HUES6 (cell line): ENCODE measurements around the gene SLC25A53.

Experiments used
- H3K27ac ChIP-seq: 2 replicates; pipeline ENCODE4 v1.7.0; 2013; ENCODE audit warnings: low read depth, mild to moderate bottlenecking, low read length, inconsistent platforms
- H3K27me3 ChIP-seq: 2 replicates; pipeline ENCODE4 v1.6.1; 2013; ENCODE audit warnings: low read length; ENCODE audit not compliant: control insufficient read depth, insufficient read depth
- H3K36me3 ChIP-seq: 2 replicates; pipeline ENCODE4 v1.6.1; 2013; ENCODE audit warnings: low read length; ENCODE audit not compliant: control insufficient read depth, insufficient read depth
- H3K4me1 ChIP-seq: 2 replicates; pipeline ENCODE4 v1.6.1; 2013; ENCODE audit warnings: low read length; ENCODE audit not compliant: control insufficient read depth, insufficient read depth
- H3K4me3 ChIP-seq: 2 replicates; pipeline ENCODE4 v1.5.1; 2013; ENCODE audit warnings: low read depth, low read length
- H3K9ac ChIP-seq: one replicate; pipeline ENCODE4 v1.6.1; 2013; ENCODE audit warnings: mild to moderate bottlenecking, low read length
- H3K9me3 ChIP-seq: 2 replicates; pipeline ENCODE4 v1.6.1; 2013; ENCODE audit warnings: low read depth, low read length; ENCODE audit not compliant: control insufficient read depth, insufficient read depth

SLC25A53 gene

GRCh38 chrX:104172121-104172520 is 15.3 kb upstream of the SLC25A53 start:
- Histone ChIP-seq H3K27ac (no peak overlapping the region), H3K36me3 (peaks cover 21% of the 10 kb centered on the region), H3K9ac (no peak overlapping the region), H3K9me3 (no peaks in the 10 kb centered on the region), H3K27me3 (no peaks in the 10 kb centered on the region; the same call in 1 of the 2 replicates), H3K4me3 (no peak overlapping the region), H3K4me1 (no peaks in the 10 kb centered on the region; the same call in 1 of the 2 replicates)

DNA sequence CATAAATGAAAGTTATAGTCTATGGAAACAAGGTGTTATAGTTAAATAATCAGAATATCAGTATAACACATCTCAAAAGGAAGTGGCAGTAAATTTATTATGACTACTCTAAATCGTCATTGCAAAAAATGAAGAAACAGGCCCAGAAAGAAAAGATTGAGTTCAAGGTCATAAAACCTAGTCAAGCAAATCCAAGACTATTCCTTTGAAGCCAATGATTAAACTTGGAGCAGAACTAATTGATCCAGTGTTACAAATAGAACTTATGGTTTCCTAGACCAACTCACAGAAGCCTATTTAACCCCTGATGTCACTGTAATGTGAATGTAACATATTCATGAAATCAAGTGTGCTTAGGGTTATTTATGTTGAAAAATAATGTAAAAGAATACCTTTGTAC is 11.3 kb upstream of the SLC25A53 start:
- H3K9me3 ChIP-seq = no peaks in the 10 kb centered on the region
- peak overlapping the region; percentile 96 for H3K4me3 ChIP-seq

GRCh38 chrX:104166735-104167436 is 10.1 kb upstream of the SLC25A53 start:
- H3K4me1 ChIP-seq = peaks cover 4% of the 10 kb centered on the region
- peak overlapping the region; percentile 9; the same call in 1 of the 2 replicates for H3K27ac ChIP-seq
- H3K9ac ChIP-seq = peak overlapping the region; percentile 86

More for the DNA sequence above, 11.3 kb upstream of the SLC25A53 start:
- no peak overlapping the region for H3K27ac ChIP-seq
- no peak overlapping the region for H3K9ac ChIP-seq
- peaks cover 4% of the 10 kb centered on the region for H3K4me1 ChIP-seq
- H3K36me3 ChIP-seq = peaks cover 10% of the 10 kb centered on the region
- H3K27me3 ChIP-seq = no peaks in the 10 kb centered on the region; the same call in 1 of the 2 replicates

DNA sequence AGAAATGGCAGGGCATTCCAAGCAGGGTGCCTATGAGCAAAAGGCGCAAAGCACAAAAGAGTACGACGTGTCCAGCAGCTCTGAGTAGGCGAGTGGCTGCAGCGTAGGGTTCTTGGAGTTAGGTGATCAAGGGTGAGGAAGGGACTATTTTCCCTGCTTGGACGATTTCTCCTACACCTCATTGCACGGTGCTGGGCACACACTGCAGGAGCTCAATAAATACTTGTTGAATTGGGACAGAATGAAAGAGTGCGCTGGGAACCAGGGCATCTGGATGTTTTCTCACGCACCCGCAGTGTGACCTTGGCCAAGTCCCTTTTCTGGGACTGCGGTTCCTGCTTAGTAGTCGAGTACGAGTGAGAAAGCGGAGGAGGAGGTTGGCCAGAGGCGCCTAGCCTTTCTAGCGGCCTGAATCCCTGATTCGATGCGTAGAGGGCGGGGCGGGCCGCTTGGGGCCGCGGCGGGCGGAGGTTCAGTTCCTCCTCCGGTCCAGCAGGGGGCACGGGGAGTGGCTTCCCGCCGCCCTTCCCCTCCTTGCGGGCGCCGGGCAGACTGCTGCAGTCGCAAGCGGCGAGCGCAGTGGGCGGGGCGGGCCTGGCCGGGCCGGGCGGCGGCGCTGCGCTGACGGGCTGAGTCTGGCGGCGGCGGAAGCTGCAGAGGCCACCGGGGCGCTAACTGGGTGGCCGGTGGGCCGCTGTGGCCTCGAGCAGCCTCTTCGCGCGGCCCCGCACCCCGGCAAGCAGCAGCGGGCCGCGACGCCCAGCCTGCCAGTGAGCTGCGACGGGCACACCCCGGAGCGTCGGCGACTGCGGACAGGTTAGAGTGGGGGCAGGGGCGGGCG is 9.3 kb upstream of the SLC25A53 start, which contains the start of gene FAM199X:
FAM199X (plus strand) TSS at position 560 of the 841 bp plus-strand sequence. CDS start 333 bp downstream, outside the sequence.
- Histone ChIP-seq H3K4me3 (peak within 1 kb of the TSS; percentile 96), H3K36me3 (peaks cover 8% of the 10 kb centered on the region; the same call in 1 of the 2 replicates), H3K9me3 (no peaks in the 10 kb centered on the region), H3K27ac (peak within 1 kb of the TSS; percentile 9; the same call in 1 of the 2 replicates), H3K9ac (peak within 1 kb of the TSS; percentile 86), H3K27me3 (no peaks in the 10 kb centered on the region; the same call in 1 of the 2 replicates), H3K4me1 (peaks cover 4% of the 10 kb centered on the region)

More at GRCh38 chrX:104166735-104167436, 10.1 kb upstream of the SLC25A53 start:
- Histone ChIP-seq H3K27me3 (no peaks in the 10 kb centered on the region; the same call in 1 of the 2 replicates), H3K4me3 (peak overlapping the region; percentile 96), H3K36me3 (peaks cover 8% of the 10 kb centered on the region; the same call in 1 of the 2 replicates), H3K9me3 (no peaks in the 10 kb centered on the region)

GRCh38 chrX:104151037-104151436 is 5.8 kb downstream of the SLC25A53 start:
- Histone ChIP-seq H3K4me1 (no peaks in the 10 kb centered on the region), H3K27me3 (peaks cover 5% of the 10 kb centered on the region; the same call in 1 of the 2 replicates), H3K36me3 (no peaks in the 10 kb centered on the region), H3K27ac (no peak overlapping the region), H3K9me3 (no peaks in the 10 kb centered on the region), H3K9ac (no peak overlapping the region), H3K4me3 (no peak overlapping the region)

GRCh38 chrX:104141087-104141760 is 15.6 kb downstream of the SLC25A53 start:
- Histone ChIP-seq H3K4me1 (no peaks in the 10 kb centered on the region), H3K27me3 (peaks cover 8% of the 10 kb centered on the region; the same call in 1 of the 2 replicates), H3K9me3 (no peaks in the 10 kb centered on the region), H3K9ac (no peak overlapping the region), H3K36me3 (no peaks in the 10 kb centered on the region), H3K4me3 (no peak overlapping the region), H3K27ac (no peak overlapping the region)

- Histone ChIP-seq H3K9ac (no peak overlapping the region), H3K4me3 (no peak overlapping the region), H3K27ac (no peak overlapping the region), H3K36me3 (no peaks in the 10 kb centered on the region), H3K27me3 (peaks cover 28% of the 10 kb centered on the region), H3K9me3 (no peaks in the 10 kb centered on the region), H3K4me1 (no peaks in the 10 kb centered on the region)
These were observed 19.3 kb downstream of the SLC25A53 start for GRCh38 chrX:104137496-104137895.

GRCh38 chrX:104136241-104137019 is 20.4 kb downstream of the SLC25A53 start:
- peaks cover 31% of the 10 kb centered on the region for H3K27me3 ChIP-seq
- no peaks in the 10 kb centered on the region for H3K4me1 ChIP-seq
- H3K4me3 ChIP-seq = peak overlapping the region; percentile 51
- no peaks in the 10 kb centered on the region for H3K9me3 ChIP-seq
- peak overlapping the region; percentile 15 for H3K9ac ChIP-seq
- no peaks in the 10 kb centered on the region for H3K36me3 ChIP-seq
- no peak overlapping the region for H3K27ac ChIP-seq

- Histone ChIP-seq H3K4me1 (no peaks in the 10 kb centered on the region), H3K9me3 (no peaks in the 10 kb centered on the region), H3K27me3 (peaks cover 31% of the 10 kb centered on the region), H3K9ac (no peak overlapping the region), H3K36me3 (no peaks in the 10 kb centered on the region), H3K27ac (no peak overlapping the region), H3K4me3 (no peak overlapping the region)
These were observed 21.1 kb downstream of the SLC25A53 start for GRCh38 chrX:104135677-104136076.
